GM12878 (cell line): ENCODE measurements around the gene NTRK1. TPM values are rescaled to one million over a fixed set of nuclear protein-coding genes. Genes with fewer than 3 reads are reported as not detected.

ENCODE experiments used
- ATAC-seq: fragments of 200-7000 bp; cut with Tn5 transposase; 3 replicates; pipeline ENCODE4 v1.9.1; 2020; ENCODE audit warnings: mild to moderate bottlenecking, moderate library complexity
- BruUV-seq: library from RNA; stranded (reverse); fragments of 400-500 nt; replicated peaks from 2 replicates; lab custom pipeline; 2021; lab: Mats Ljungman, UMichigan
- CTCF ChIA-PET: fragments of 300-600 bp; sonication (Branson Sonifier 250); formaldehyde crosslinking; extraction: SDS; loops from one replicate; lab custom pipeline; 2021; ENCODE audit warnings: inconsistent platforms; lab: Yijun Ruan, JAX
- POLR2A ChIA-PET: fragments of 350-600 bp; formaldehyde crosslinking; extraction: SDS; loops from one replicate; lab custom pipeline; 2021; ENCODE audit warnings: inconsistent platforms; lab: Charles Lee
- RAD21 ChIA-PET: fragments of 300-600 bp; sonication (Branson Sonifier 250); formaldehyde crosslinking; loops from one replicate; lab custom pipeline; 2023; ENCODE audit warnings: antibody characterized with exemption; ENCODE audit not compliant: unreplicated experiment; lab: Charles Lee
- SMC1A ChIA-PET: fragments of 300-600 bp; sonication (Branson Sonifier 250); formaldehyde crosslinking; loops from one replicate; lab custom pipeline; 2023; ENCODE audit not compliant: unreplicated experiment, uncharacterized antibody; lab: Charles Lee
- DNase-seq: peaks from one replicate; pipeline ENCODE4 v3.0.0-alpha.2; 2011; ENCODE audit warnings: low read depth, low spot score
- FAIRE-seq: peaks from 3 replicates; lab custom pipeline; 2011; peaks lifted over from hg19 to GRCh38; lab: Jason Lieb, UNC
- H2AFZ ChIP-seq: 2 replicates; pipeline ENCODE4 v1.6.0; 2011; ENCODE audit warnings: low read depth, low read length, control low read depth; ENCODE audit not compliant: control insufficient read depth
- H3K27ac ChIP-seq: 2 replicates; pipeline ENCODE4 v1.5.1; 2011; ENCODE audit warnings: control low read depth; ENCODE audit not compliant: control insufficient read depth, insufficient read depth
- H3K27me3 ChIP-seq, 2 experiments: replicated peaks in 1 of 2; 2 replicates each; pipeline versions ENCODE4 v1.6.0 to v1.6.1; 2011; ENCODE audit warnings: low read length in 1 of 2; ENCODE audit not compliant: control insufficient read depth in 2 of 2, insufficient read depth in 2 of 2
- H3K36me3 ChIP-seq, 2 experiments: 2 replicates each; pipeline ENCODE4 v1.5.1; 2011; ENCODE audit warnings: low read length in 1 of 2; ENCODE audit not compliant: control insufficient read depth in 2 of 2, insufficient read depth in 2 of 2
- H3K4me1 ChIP-seq: 2 replicates; pipeline ENCODE4 v1.6.1; 2011; ENCODE audit warnings: mild to moderate bottlenecking, low read length, moderate library complexity, mixed read lengths; ENCODE audit not compliant: control insufficient read depth, insufficient read depth
- H3K4me2 ChIP-seq: 2 replicates; pipeline ENCODE4 v1.6.0; 2011; ENCODE audit warnings: control low read depth; ENCODE audit not compliant: control insufficient read depth, insufficient read depth
- H3K4me3 ChIP-seq: fragments of 200-600 bp; sonication (generic); 2 replicates; pipeline ENCODE4 v1.5.1; 2016
- H3K79me2 ChIP-seq: 2 replicates; pipeline ENCODE4 v1.6.0; 2011; ENCODE audit warnings: low read length; ENCODE audit not compliant: control insufficient read depth, insufficient read depth
- H3K9ac ChIP-seq: 2 replicates; pipeline ENCODE4 v1.8.0; 2011; ENCODE audit warnings: low read length, control low read depth, mixed read lengths; ENCODE audit not compliant: control insufficient read depth, insufficient read depth
- H3K9me3 ChIP-seq: replicated peaks from 3 replicates; pipeline ENCODE4 v1.5.1; 2011; ENCODE audit warnings: mild to moderate bottlenecking, low read length; ENCODE audit not compliant: control insufficient read depth, insufficient read depth
- H4K20me1 ChIP-seq: 2 replicates; pipeline ENCODE4 v1.6.0; 2011; ENCODE audit not compliant: control insufficient read depth, insufficient read depth
- ASH2L ChIP-seq: fragments of 300-600, 200-600 bp; sonication (generic); IDR thresholded peaks from 2 replicates; pipeline ENCODE4 v1.6.1; 2017; ENCODE audit warnings: low read depth, mild to moderate bottlenecking, borderline replicate concordance
- CEBPB ChIP-seq, 2 experiments: fragments of 150-350 bp in 1 of 2; IDR thresholded peaks; 2 replicates each; pipeline ENCODE4 v1.6.1; 2012 to 2014; ENCODE audit warnings: low read depth in 2 of 2, low read length in 2 of 2, borderline replicate concordance in 1 of 2, inconsistent platforms in 1 of 2
- EED ChIP-seq: sonication (generic); IDR thresholded peaks from 2 replicates; pipeline ENCODE4 v1.6.1; 2016; ENCODE audit warnings: antibody characterized with exemption, low read depth
- ESRRA ChIP-seq: IDR thresholded peaks from 2 replicates; pipeline ENCODE4 v1.6.1; 2012; ENCODE audit warnings: mild to moderate bottlenecking, low read length, improper control_type of control experiment
- ETV6 ChIP-seq, 2 experiments: fragments of 450-650 bp in 1 of 2; IDR thresholded peaks in 1 of 2; conservative IDR thresholded peaks in 1 of 2; 2 replicates each; pipeline ENCODE4 v1.6.1; 2014; ENCODE audit warnings: antibody characterized with exemption in 1 of 2, borderline replicate concordance in 1 of 2, low read depth in 1 of 2, mild to moderate bottlenecking in 1 of 2, moderate library complexity in 1 of 2
- NFXL1 ChIP-seq: fragments of 450-650 bp; IDR thresholded peaks from 2 replicates; pipeline ENCODE4 v1.6.1; 2017; ENCODE audit warnings: antibody characterized with exemption, mild to moderate bottlenecking, borderline replicate concordance
- NR2C1 ChIP-seq: fragments of 450-650 bp; IDR thresholded peaks from 2 replicates; pipeline ENCODE4 v1.6.1; 2017; ENCODE audit warnings: antibody characterized with exemption, mild to moderate bottlenecking, moderate library complexity
- POLR2A ChIP-seq: IDR thresholded peaks from 2 replicates; pipeline ENCODE4 v1.6.1; 2011; ENCODE audit warnings: low read depth, mild to moderate bottlenecking, low read length
- RFX5 ChIP-seq: IDR thresholded peaks from 2 replicates; pipeline ENCODE4 v1.6.1; 2011; ENCODE audit warnings: low read depth, low read length, improper control_type of control experiment
- SRF ChIP-seq, 2 experiments: IDR thresholded peaks; 2 replicates each; pipeline ENCODE4 v1.6.1; 2011; ENCODE audit warnings: low read depth in 2 of 2, low read length in 2 of 2, mild to moderate bottlenecking in 1 of 2, moderate library complexity in 1 of 2
- TBL1XR1 ChIP-seq: IDR thresholded peaks from 2 replicates; pipeline ENCODE4 v1.6.1; 2012; ENCODE audit warnings: low read depth, low read length, improper control_type of control experiment
- ZNF217 ChIP-seq: fragments of 450-650 bp; IDR thresholded peaks from 2 replicates; pipeline ENCODE4 v1.6.1; 2017; ENCODE audit warnings: antibody characterized with exemption, mild to moderate bottlenecking
- ZZZ3 ChIP-seq: IDR thresholded peaks from 2 replicates; pipeline ENCODE4 v1.6.1; 2011; ENCODE audit warnings: low read depth; ENCODE audit not compliant: control insufficient read depth, insufficient read length
- WGBS: methylation state at CpG from one replicate; pipeline ENCODE4 v1.1.6; 2016; ENCODE audit warnings: low lambda C conversion rate; ENCODE audit not compliant: insufficient replicate concordance, insufficient coverage; ENCODE audit errors: missing lambda C conversion rate; 5-methylcytosine and 5-hydroxymethylcytosine counted together
- in situ Hi-C: fragments of 300-500 bp; cut with MboI; formaldehyde crosslinking; loops from 9 replicates; pipeline ENCODE4 v1.14.3; 2018; ENCODE audit warnings: mixed read lengths
- intact Hi-C: fragments of 100-400 bp; cut with micrococcal nuclease; formaldehyde crosslinking; loops from one replicate; pipeline ENCODE4 v1.14.2; 2022; ENCODE audit not compliant: unreplicated experiment
- polyA plus RNA-seq, 11 experiments: library from polyadenylated mRNA; depleted of rRNA in 4 of 11; unstranded in 6 of 11; stranded (reverse) in 5 of 11; fragments of >200 nt; fragmentation: Nextera tagmentation in 4 of 11; fragmentation: Illumina TruSeq in 1 of 11; extraction: Ambion mirVana in 4 of 11; extraction: Trizol in 1 of 11; gene quantifications; 1 replicate in 1 of 11; 2 replicates in 10 of 11; pipeline versions ENCODE4 v1.2.1 to v1.2.3, GENCODE V29; 2011 to 2016; ENCODE audit warnings: inconsistent platforms in 2 of 11, missing spikeins in 2 of 11, low read depth in 1 of 11
- total RNA-seq, 4 experiments: library from RNA; depleted of rRNA in 3 of 4; stranded (reverse); fragments of >200 nt in 3 of 4; fragmentation: Illumina TruSeq in 1 of 4; extraction: Trizol in 1 of 4; gene quantifications; 2 replicates each; pipeline versions ENCODE4 v1.2.1 to v1.2.3, GENCODE V29; 2013 to 2021
- TF ChIP-seq, protein P1 (sequence below): fragments of 450-650 bp; IDR thresholded peaks from 2 replicates; pipeline ENCODE4 v1.6.1; 2017; ENCODE audit warnings: mild to moderate bottlenecking, moderate library complexity

The NTRK1 gene
- total and polyA plus RNA-seq, 10 of the 15 experiments (the other 5 are each of a cell fraction or from before 2014, with no cell fraction given), result 0.10 to 0.56 (median 0.40) TPM; not detected in 7

GRCh38 chr1:156894001-156894400 is 33.3 kb downstream of the NTRK1 start:
- POLR2A ChIA-PET, result no interaction called here
- H4K20me1 ChIP-seq, result no peaks in the 10 kb centered on the region
- TF ChIP-seq ZNF217 (no peak), EED (no peak), POLR2A (no peak), ASH2L (no peak), RFX5 (no peak), ZZZ3 (no peak), ETV6 (conservative IDR thresholded peaks at IDR 0.05 in 1 of 2, IDR thresholded peaks at IDR 0.05 in 1 of 2; ENCODE audit: borderline replicate concordance in 1 of 2, low read depth in 1 of 2) (no peak), NFXL1 (no peak), SRF (IDR thresholded peaks at IDR 0.05; ENCODE audit: low read depth in 2 of 2, low read length in 2 of 2) (no peak), TBL1XR1 (no peak), ESRRA (no peak), CEBPB (IDR thresholded peaks at IDR 0.05; ENCODE audit: borderline replicate concordance in 1 of 2, low read depth in 2 of 2, low read length in 2 of 2) (no peak), NR2C1 (no peak)
- TF ChIP-seq, protein P1, sequence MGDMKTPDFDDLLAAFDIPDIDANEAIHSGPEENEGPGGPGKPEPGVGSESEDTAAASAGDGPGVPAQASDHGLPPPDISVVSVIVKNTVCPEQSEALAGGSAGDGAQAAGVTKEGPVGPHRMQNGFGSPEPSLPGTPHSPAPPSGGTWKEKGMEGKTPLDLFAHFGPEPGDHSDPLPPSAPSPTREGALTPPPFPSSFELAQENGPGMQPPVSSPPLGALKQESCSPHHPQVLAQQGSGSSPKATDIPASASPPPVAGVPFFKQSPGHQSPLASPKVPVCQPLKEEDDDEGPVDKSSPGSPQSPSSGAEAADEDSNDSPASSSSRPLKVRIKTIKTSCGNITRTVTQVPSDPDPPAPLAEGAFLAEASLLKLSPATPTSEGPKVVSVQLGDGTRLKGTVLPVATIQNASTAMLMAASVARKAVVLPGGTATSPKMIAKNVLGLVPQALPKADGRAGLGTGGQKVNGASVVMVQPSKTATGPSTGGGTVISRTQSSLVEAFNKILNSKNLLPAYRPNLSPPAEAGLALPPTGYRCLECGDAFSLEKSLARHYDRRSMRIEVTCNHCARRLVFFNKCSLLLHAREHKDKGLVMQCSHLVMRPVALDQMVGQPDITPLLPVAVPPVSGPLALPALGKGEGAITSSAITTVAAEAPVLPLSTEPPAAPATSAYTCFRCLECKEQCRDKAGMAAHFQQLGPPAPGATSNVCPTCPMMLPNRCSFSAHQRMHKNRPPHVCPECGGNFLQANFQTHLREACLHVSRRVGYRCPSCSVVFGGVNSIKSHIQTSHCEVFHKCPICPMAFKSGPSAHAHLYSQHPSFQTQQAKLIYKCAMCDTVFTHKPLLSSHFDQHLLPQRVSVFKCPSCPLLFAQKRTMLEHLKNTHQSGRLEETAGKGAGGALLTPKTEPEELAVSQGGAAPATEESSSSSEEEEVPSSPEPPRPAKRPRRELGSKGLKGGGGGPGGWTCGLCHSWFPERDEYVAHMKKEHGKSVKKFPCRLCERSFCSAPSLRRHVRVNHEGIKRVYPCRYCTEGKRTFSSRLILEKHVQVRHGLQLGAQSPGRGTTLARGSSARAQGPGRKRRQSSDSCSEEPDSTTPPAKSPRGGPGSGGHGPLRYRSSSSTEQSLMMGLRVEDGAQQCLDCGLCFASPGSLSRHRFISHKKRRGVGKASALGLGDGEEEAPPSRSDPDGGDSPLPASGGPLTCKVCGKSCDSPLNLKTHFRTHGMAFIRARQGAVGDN, result no peak
- H3K36me3 ChIP-seq, result no peaks in the 10 kb centered on the region
- 9% methylated on average over 5 of the region's 5 CpGs for WGBS
- H3K4me3 ChIP-seq, result no peak overlapping the region
- DNase-seq (no peak), FAIRE-seq (no peak), ATAC-seq (no peak)
- H3K79me2 ChIP-seq, result no peaks in the 10 kb centered on the region
- H3K9me3 ChIP-seq, result no peaks in the 10 kb centered on the region
- no peak overlapping the region for H3K27ac ChIP-seq
- peaks cover 5 to 12% of the 10 kb centered on the region in 2 experiments for H3K27me3 ChIP-seq
- CTCF ChIA-PET, result interaction anchor here (0.7 to 1.9 kb wide), 5 partner anchors 30 to 204 kb away, joined by 3 to 5 read pairs (median 4); partner anchors contain the start of gene NTRK1
- intact Hi-C loops, result no loop called here
- no peak overlapping the region for H3K4me2 ChIP-seq
- no TSS peak for BruUV-seq
- H3K4me1 ChIP-seq, result no peaks in the 10 kb centered on the region
- H3K9ac ChIP-seq, result no peak overlapping the region
- in situ Hi-C loops, result no loop called here
- no peak overlapping the region for H2AFZ ChIP-seq
- RAD21 ChIA-PET, result interaction anchor here (0.7 kb wide), 1 partner anchor 180 kb away, joined by 4 read pairs; no protein-coding TSS in a partner anchor
- SMC1A ChIA-PET, result no interaction called here
